Measurements from ENCODE around the gene ZNF621.

The ZNF621 gene

DNA sequence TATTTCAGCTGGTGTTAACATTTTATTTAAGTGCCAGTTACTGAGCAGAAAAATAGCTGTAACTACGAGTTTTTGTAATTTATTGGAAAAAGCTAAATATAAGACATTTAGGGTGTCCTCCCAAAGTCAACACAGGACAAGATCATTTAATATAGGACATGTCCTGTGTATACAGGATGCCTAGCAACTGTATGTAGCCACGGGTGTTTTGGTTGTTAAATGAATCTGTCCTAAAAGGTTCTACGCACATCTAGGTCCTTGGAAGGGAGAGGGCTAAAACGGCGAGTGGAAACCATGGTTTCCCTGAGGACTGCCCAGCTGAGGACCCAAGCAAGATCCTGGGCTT, 565 bp upstream of the ZNF621 start:
- TF ChIP-seq, protein P1, sequence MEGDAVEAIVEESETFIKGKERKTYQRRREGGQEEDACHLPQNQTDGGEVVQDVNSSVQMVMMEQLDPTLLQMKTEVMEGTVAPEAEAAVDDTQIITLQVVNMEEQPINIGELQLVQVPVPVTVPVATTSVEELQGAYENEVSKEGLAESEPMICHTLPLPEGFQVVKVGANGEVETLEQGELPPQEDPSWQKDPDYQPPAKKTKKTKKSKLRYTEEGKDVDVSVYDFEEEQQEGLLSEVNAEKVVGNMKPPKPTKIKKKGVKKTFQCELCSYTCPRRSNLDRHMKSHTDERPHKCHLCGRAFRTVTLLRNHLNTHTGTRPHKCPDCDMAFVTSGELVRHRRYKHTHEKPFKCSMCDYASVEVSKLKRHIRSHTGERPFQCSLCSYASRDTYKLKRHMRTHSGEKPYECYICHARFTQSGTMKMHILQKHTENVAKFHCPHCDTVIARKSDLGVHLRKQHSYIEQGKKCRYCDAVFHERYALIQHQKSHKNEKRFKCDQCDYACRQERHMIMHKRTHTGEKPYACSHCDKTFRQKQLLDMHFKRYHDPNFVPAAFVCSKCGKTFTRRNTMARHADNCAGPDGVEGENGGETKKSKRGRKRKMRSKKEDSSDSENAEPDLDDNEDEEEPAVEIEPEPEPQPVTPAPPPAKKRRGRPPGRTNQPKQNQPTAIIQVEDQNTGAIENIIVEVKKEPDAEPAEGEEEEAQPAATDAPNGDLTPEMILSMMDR (IDR thresholded peaks at IDR 0.05; ENCODE audit: control extremely low read depth, extremely low read depth, low read depth, missing control alignments) = no peak
- no peak for DNase-seq (ENCODE audit: extremely low spot score)
- POLR2A ChIA-PET = interaction anchor here (0.7 kb wide), 1 partner anchor 1639 kb away, joined by 3 read pairs; no protein-coding TSS in a partner anchor
- CTCF ChIA-PET = interaction anchor here (1.5 to 2.6 kb wide), 3 partner anchors 11 to 18 kb away, joined by 3 to 10 read pairs (median 5); partner anchors contain the start of gene ZNF620

DNA sequence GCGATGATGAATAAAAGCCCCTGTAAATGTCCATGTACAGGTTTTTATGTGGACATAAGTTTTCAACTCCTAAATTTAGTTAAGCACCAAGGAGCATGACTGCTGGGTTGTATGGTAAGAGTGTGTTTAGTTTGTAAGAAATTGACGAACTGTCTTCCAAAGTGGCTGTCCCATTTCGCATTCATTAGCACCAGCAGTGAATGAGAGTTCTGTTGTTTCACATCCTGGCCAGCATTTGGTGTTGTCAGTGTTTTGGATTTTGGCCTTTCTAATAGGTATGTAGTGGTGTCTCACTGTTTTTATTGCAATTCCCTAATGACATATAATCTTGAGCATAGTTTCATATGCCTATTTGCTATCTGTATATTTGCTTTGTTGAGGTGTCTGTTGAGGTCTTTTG, 3.7 kb downstream of the ZNF621 start:
- TF ChIP-seq, protein P1 (IDR thresholded peaks at IDR 0.05; ENCODE audit: control extremely low read depth, extremely low read depth, low read depth, missing control alignments) = no peak
- no peak for DNase-seq (ENCODE audit: extremely low spot score)
- ChIA-PET CTCF (no interaction called here), POLR2A (no interaction called here)

DNA sequence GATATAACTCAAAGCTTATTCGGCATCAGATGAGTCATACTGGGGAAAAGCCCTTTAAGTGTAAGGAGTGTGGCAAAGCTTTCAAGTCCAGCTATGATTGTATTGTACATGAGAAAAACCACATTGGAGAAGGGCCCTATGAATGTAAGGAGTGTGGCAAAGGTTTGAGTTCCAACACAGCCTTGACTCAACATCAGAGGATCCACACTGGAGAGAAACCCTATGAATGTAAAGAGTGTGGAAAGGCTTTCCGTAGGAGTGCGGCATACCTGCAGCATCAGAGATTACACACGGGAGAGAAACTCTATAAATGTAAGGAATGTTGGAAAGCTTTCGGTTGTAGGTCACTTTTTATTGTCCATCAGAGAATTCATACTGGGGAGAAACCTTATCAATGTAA, 7.5 kb downstream of the ZNF621 start:
- ChIA-PET CTCF (interaction anchor here (1.0 to 2.3 kb wide), 4 partner anchors 27 to 71 kb away, joined by 3 to 7 read pairs (median 3); partner anchors contain the start of gene ZNF620), POLR2A (no interaction called here)

GRCh38 chr3:40534283-40534682, 9.5 kb downstream of the ZNF621 start:
- no peak for DNase-seq (ENCODE audit: extremely low spot score)
- CTCF ChIA-PET = interaction anchor here (1.1 to 2.3 kb wide), 3 partner anchors 8 to 29 kb away, joined by 3 to 7 read pairs (median 6); partner anchors contain the start of gene ZNF620
- TF ChIP-seq, protein P1 (IDR thresholded peaks at IDR 0.05; ENCODE audit: control extremely low read depth, extremely low read depth, low read depth, missing control alignments) = no peak
- POLR2A ChIA-PET = no interaction called here

More for the DNA sequence above, 7.5 kb downstream of the ZNF621 start:
- TF ChIP-seq, protein P1 (IDR thresholded peaks at IDR 0.05; ENCODE audit: control extremely low read depth, extremely low read depth, low read depth, missing control alignments) = no peak
- DNase-seq (ENCODE audit: extremely low spot score) = no peak

- DNase-seq (ENCODE audit: extremely low spot score) = no peak
- POLR2A ChIA-PET = no interaction called here
- TF ChIP-seq, protein P1 (IDR thresholded peaks at IDR 0.05; ENCODE audit: control extremely low read depth, extremely low read depth, low read depth, missing control alignments) = no peak
- CTCF ChIA-PET = no interaction called here
Measured at GRCh38 chr3:40546816-40547215, 22.1 kb downstream of the ZNF621 start.

DNA sequence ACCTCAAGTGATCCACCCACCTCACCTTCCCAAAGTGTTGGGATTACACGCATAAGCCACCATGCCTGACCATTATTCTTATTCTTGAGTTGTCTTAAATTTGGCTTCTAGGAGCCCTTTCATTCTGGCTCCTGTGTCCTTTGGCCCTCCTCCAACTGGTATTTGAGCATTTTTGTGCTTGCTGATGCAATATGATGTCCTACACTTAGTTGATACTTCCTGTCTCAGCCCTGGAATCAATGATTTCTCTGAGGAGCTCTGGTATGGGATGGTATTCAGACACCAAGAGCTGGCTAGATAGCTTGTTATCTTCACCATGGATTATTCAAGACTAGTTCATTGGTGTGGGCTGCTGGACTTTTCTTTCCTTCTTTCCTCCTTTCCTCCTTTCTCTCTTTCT, 25.4 kb downstream of the ZNF621 start:
- TF ChIP-seq, protein P1 (IDR thresholded peaks at IDR 0.05; ENCODE audit: control extremely low read depth, extremely low read depth, low read depth, missing control alignments) = no peak
- no peak for DNase-seq (ENCODE audit: extremely low spot score)
- CTCF ChIA-PET = no interaction called here
- POLR2A ChIA-PET = no interaction called here
